Measurements from ENCODE around the gene SULT1C3.

The SULT1C3 gene

DNA sequence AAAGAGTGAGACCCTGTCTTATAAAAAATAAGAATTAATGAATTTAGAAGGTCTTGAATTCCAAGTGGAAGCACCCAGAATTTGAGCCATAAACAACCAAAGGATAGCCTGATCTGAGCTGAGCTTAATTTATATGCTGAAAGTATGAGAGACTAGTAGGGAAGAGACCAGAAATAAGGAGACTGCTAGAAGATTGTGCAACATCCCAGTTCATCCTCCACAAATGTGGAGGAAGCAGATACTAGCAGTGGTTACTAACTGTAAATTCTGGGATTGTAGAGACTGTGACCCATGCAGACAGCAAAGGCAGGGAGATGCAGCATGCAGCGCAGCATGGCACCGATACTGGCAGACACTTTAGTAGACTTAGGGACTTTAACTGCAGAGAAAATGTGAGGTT is 47.4 kb downstream of the SULT1C3 start:
- H3K9ac ChIP-seq (ENCODE audit: low read length in 5 of 5), result no peak overlapping the region
- H3K27me3 ChIP-seq (ENCODE audit: control insufficient read depth in 5 of 5, insufficient read depth in 4 of 5, low read length in 5 of 5), result no peaks in the 10 kb centered on the region
- H3K9me3 ChIP-seq (ENCODE audit: control insufficient read depth in 5 of 5, low read length in 5 of 5), result no peaks in the 10 kb centered on the region
- no peak overlapping the region for H3K4me3 ChIP-seq (ENCODE audit: low read depth in 1 of 5, low read length in 5 of 5)
- H3K27ac ChIP-seq (ENCODE audit: low read depth, low read length), result no peak overlapping the region
- H3K36me3 ChIP-seq (ENCODE audit: control insufficient read depth in 5 of 5, insufficient read depth in 5 of 5, low read length in 5 of 5), result no peaks in the 10 kb centered on the region
- H3K4me1 ChIP-seq (ENCODE audit: control insufficient read depth in 5 of 5, insufficient read depth in 5 of 5, low read length in 5 of 5), result no peaks in the 10 kb centered on the region

GRCh38 chr2:108288534-108289106 is 48.9 kb downstream of the SULT1C3 start, which contains the start of gene SULT1C2:
TSS of gene SULT1C2 (plus strand) at chr2:108288895. CDS start at chr2:108293668, 4,773 bp downstream.
- no peaks in the 10 kb centered on the region for H3K4me1 ChIP-seq (ENCODE audit: control insufficient read depth in 5 of 5, insufficient read depth in 5 of 5, low read length in 5 of 5)
- no peaks in the 10 kb centered on the region for H3K36me3 ChIP-seq (ENCODE audit: control insufficient read depth in 5 of 5, insufficient read depth in 5 of 5, low read length in 5 of 5)
- no peak within 1 kb of the TSS for H3K4me3 ChIP-seq (ENCODE audit: low read depth in 1 of 5, low read length in 5 of 5)
- H3K9me3 ChIP-seq (ENCODE audit: control insufficient read depth in 5 of 5, low read length in 5 of 5), result no peaks in the 10 kb centered on the region
- H3K27me3 ChIP-seq (ENCODE audit: control insufficient read depth in 5 of 5, insufficient read depth in 4 of 5, low read length in 5 of 5), result no peaks in the 10 kb centered on the region
- no peak within 1 kb of the TSS for H3K9ac ChIP-seq (ENCODE audit: low read length in 5 of 5)
- H3K27ac ChIP-seq (ENCODE audit: low read depth, low read length), result no peak within 1 kb of the TSS

DNA sequence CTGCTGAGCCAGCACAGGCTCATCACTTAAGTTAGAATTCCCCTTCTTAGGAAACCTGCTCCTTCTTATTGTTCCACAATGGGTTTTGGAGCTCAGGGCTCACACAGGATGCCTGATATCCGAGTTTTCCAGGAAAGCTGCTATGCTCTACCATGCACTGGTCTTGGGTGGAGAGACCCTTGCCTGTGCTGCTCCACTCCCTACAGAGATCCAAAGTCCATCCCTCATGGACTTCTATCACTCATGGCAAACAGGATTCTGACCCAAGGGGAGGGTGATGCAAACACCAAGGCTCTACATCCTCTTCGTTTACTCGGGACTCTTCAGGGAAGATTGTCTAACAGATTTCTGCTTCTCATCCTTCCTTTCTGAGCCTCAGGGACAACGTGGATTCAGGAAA is 54.1 kb downstream of the SULT1C3 start:
- Histone ChIP-seq H3K36me3 (ENCODE audit: control insufficient read depth in 5 of 5, insufficient read depth in 5 of 5, low read length in 5 of 5) (no peaks in the 10 kb centered on the region), H3K27ac (ENCODE audit: low read depth, low read length) (no peak overlapping the region), H3K9ac (ENCODE audit: low read length in 5 of 5) (no peak overlapping the region), H3K4me1 (ENCODE audit: control insufficient read depth in 5 of 5, insufficient read depth in 5 of 5, low read length in 5 of 5) (peaks cover 0 to 6% (median 0%) of the 10 kb centered on the region in 5 donors), H3K4me3 (ENCODE audit: low read depth in 1 of 5, low read length in 5 of 5) (no peak overlapping the region), H3K9me3 (ENCODE audit: control insufficient read depth in 5 of 5, low read length in 5 of 5) (no peaks in the 10 kb centered on the region), H3K27me3 (ENCODE audit: control insufficient read depth in 5 of 5, insufficient read depth in 4 of 5, low read length in 5 of 5) (no peaks in the 10 kb centered on the region)

GRCh38 chr2:108297436-108298141 is 57.8 kb downstream of the SULT1C3 start:
- Histone ChIP-seq H3K27ac (ENCODE audit: low read depth, low read length) (no peak overlapping the region), H3K36me3 (ENCODE audit: control insufficient read depth in 5 of 5, insufficient read depth in 5 of 5, low read length in 5 of 5) (no peaks in the 10 kb centered on the region), H3K4me1 (ENCODE audit: control insufficient read depth in 5 of 5, insufficient read depth in 5 of 5, low read length in 5 of 5) (peaks cover 0 to 6% (median 0%) of the 10 kb centered on the region in 5 donors), H3K9me3 (ENCODE audit: control insufficient read depth in 5 of 5, low read length in 5 of 5) (no peaks in the 10 kb centered on the region), H3K9ac (ENCODE audit: low read length in 5 of 5) (no peak overlapping the region), H3K27me3 (ENCODE audit: control insufficient read depth in 5 of 5, insufficient read depth in 4 of 5, low read length in 5 of 5) (no peaks in the 10 kb centered on the region), H3K4me3 (ENCODE audit: low read depth in 1 of 5, low read length in 5 of 5) (no peak overlapping the region)

DNA sequence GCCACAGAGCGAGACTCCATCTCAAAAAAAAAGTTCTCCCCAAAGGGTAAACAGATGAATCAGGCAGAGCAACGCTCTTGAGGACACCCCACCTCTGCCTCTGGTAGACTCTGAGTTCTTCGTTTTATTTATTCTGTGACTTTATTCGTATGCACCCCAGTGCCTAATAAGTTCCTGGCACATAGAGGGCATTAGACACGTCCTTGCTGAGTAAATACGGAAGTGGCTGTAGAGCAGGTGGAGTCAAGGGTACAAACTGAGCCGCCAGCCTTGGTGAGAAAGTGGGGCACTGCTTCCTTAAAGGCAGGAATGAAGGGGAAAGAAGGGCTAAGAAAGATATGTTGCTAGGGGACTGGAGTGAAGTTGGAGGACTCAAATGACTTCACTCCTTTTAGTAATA is 61.8 kb downstream of the SULT1C3 start:
- H3K4me1 ChIP-seq (ENCODE audit: control insufficient read depth in 5 of 5, insufficient read depth in 5 of 5, low read length in 5 of 5), result peaks cover 0 to 10% (median 5%) of the 10 kb centered on the region in 5 donors
- no peaks in the 10 kb centered on the region for H3K9me3 ChIP-seq (ENCODE audit: control insufficient read depth in 5 of 5, low read length in 5 of 5)
- no peak overlapping the region for H3K4me3 ChIP-seq (ENCODE audit: low read depth in 1 of 5, low read length in 5 of 5)
- no peaks in the 10 kb centered on the region for H3K36me3 ChIP-seq (ENCODE audit: control insufficient read depth in 5 of 5, insufficient read depth in 5 of 5, low read length in 5 of 5)
- no peak overlapping the region for H3K27ac ChIP-seq (ENCODE audit: low read depth, low read length)
- no peaks in the 10 kb centered on the region for H3K27me3 ChIP-seq (ENCODE audit: control insufficient read depth in 5 of 5, insufficient read depth in 4 of 5, low read length in 5 of 5)
- H3K9ac ChIP-seq (ENCODE audit: low read length in 5 of 5), result no peak overlapping the region

DNA sequence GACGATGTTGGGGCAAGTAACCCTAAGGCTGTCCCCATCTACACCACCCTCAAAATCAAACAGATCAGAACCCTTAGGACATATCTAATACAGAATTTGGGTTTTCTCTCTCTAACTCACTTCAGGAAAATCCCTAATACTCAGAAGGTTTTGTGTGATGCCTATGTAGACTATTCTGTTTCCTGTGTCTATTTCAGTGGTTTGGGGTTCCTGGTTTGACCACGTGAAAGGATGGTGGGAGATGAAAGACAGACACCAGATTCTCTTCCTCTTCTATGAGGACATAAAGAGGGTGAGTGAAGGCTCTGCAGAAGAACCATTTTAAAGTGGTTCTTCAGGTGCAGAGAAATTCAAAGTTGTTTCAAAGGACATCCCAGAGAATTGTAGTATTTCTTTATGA is 65.2 kb downstream of the SULT1C3 start:
- Histone ChIP-seq H3K4me1 (ENCODE audit: control insufficient read depth in 5 of 5, insufficient read depth in 5 of 5, low read length in 5 of 5) (peaks cover 0 to 14% (median 0%) of the 10 kb centered on the region in 5 donors), H3K27ac (ENCODE audit: low read depth, low read length) (no peak overlapping the region), H3K4me3 (ENCODE audit: low read depth in 1 of 5, low read length in 5 of 5) (no peak overlapping the region), H3K27me3 (ENCODE audit: control insufficient read depth in 5 of 5, insufficient read depth in 4 of 5, low read length in 5 of 5) (no peaks in the 10 kb centered on the region), H3K9me3 (ENCODE audit: control insufficient read depth in 5 of 5, low read length in 5 of 5) (no peaks in the 10 kb centered on the region), H3K36me3 (ENCODE audit: control insufficient read depth in 5 of 5, insufficient read depth in 5 of 5, low read length in 5 of 5) (no peaks in the 10 kb centered on the region), H3K9ac (ENCODE audit: low read length in 5 of 5) (no peak overlapping the region)

- Histone ChIP-seq H3K4me3 (ENCODE audit: low read depth in 1 of 5, low read length in 5 of 5) (no peak overlapping the region), H3K36me3 (ENCODE audit: control insufficient read depth in 5 of 5, insufficient read depth in 5 of 5, low read length in 5 of 5) (no peaks in the 10 kb centered on the region), H3K27me3 (ENCODE audit: control insufficient read depth in 5 of 5, insufficient read depth in 4 of 5, low read length in 5 of 5) (no peaks in the 10 kb centered on the region), H3K9ac (ENCODE audit: low read length in 5 of 5) (no peak overlapping the region), H3K4me1 (ENCODE audit: control insufficient read depth in 5 of 5, insufficient read depth in 5 of 5, low read length in 5 of 5) (peaks cover 0 to 14% (median 0%) of the 10 kb centered on the region in 5 donors), H3K27ac (ENCODE audit: low read depth, low read length) (no peak overlapping the region), H3K9me3 (ENCODE audit: control insufficient read depth in 5 of 5, low read length in 5 of 5) (no peaks in the 10 kb centered on the region)
Observed at GRCh38 chr2:108305901-108306300, 66.1 kb downstream of the SULT1C3 start.

DNA sequence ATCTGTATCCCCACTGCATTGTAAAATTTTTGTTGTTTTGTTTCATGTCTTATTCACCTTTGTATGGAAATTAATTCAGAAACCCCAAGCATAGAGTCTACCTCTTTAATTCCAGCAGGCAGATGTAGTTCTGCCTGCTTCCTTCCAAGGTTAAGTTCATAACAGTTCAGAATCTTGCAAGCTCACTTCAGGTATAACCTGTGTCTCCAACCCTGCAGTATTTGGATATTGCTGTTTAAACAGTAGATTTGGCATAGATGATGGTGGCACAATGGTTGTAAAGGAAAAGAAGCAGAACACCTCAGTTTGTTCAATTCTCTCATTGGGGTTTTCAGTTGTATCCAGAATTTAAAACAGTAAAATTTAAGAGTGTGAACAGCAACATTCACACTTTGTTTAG is 70.1 kb downstream of the SULT1C3 start:
- H3K9me3 ChIP-seq (ENCODE audit: control insufficient read depth in 5 of 5, low read length in 5 of 5), result no peaks in the 10 kb centered on the region
- no peak overlapping the region for H3K27ac ChIP-seq (ENCODE audit: low read depth, low read length)
- H3K4me3 ChIP-seq (ENCODE audit: low read depth in 1 of 5, low read length in 5 of 5), result no peak overlapping the region
- no peaks in the 10 kb centered on the region for H3K27me3 ChIP-seq (ENCODE audit: control insufficient read depth in 5 of 5, insufficient read depth in 4 of 5, low read length in 5 of 5)
- H3K4me1 ChIP-seq (ENCODE audit: control insufficient read depth in 5 of 5, insufficient read depth in 5 of 5, low read length in 5 of 5), result peaks cover 0 to 4% (median 0%) of the 10 kb centered on the region in 5 donors
- H3K36me3 ChIP-seq (ENCODE audit: control insufficient read depth in 5 of 5, insufficient read depth in 5 of 5, low read length in 5 of 5), result no peaks in the 10 kb centered on the region
- no peak overlapping the region for H3K9ac ChIP-seq (ENCODE audit: low read length in 5 of 5)
